SK-N-MC (cell line): ENCODE results near the gene TICRR.

ENCODE experiments used
- DNase-seq: peaks from one replicate; pipeline ENCODE4 v3.0.0-alpha.2; 2011; ENCODE audit warnings: low read depth, low spot score
- H3K27ac ChIP-seq: fragments of 200-600 bp; sonication (generic); 2 replicates; pipeline ENCODE4 v1.5.1; 2016; ENCODE audit warnings: mixed run types
- H3K36me3 ChIP-seq: fragments of 200-600 bp; sonication (generic); 2 replicates; pipeline ENCODE4 v1.6.1; 2017; ENCODE audit warnings: antibody characterized with exemption, low read length, mixed read lengths; ENCODE audit not compliant: insufficient read depth
- H3K4me3 ChIP-seq: fragments of 200-600 bp; sonication (generic); 2 replicates; pipeline ENCODE4 v1.5.1; 2016
- H3K9ac ChIP-seq: fragments of 200-600 bp; sonication (generic); 2 replicates; pipeline ENCODE4 v1.8.0; 2017; ENCODE audit warnings: mixed run types, mixed read lengths; ENCODE audit not compliant: insufficient read length
- H3K9me3 ChIP-seq: fragments of 200-600 bp; sonication (generic); 2 replicates; pipeline ENCODE4 v1.6.1; 2017; ENCODE audit warnings: low read depth, mild to moderate bottlenecking, antibody characterized with exemption, low read length, moderate library complexity, mixed read lengths
- EZH2 ChIP-seq: fragments of 200-600 bp; sonication (generic); IDR thresholded peaks from one replicate; pipeline ENCODE4 v1.6.1; 2017; ENCODE audit warnings: antibody characterized with exemption
- FOXP2 ChIP-seq: optimal IDR thresholded peaks from 2 replicates; pipeline ENCODE3; 2011; ENCODE audit warnings: mild to moderate bottlenecking, moderate library complexity; ENCODE audit not compliant: insufficient read depth; ENCODE audit errors: extremely low read length, control extremely low read depth
- POLR2AphosphoS5 ChIP-seq: IDR thresholded peaks from 2 replicates; pipeline ENCODE4 v1.6.1; 2012; ENCODE audit warnings: mild to moderate bottlenecking, low read depth, low read length, borderline replicate concordance

The TICRR gene

DNA sequence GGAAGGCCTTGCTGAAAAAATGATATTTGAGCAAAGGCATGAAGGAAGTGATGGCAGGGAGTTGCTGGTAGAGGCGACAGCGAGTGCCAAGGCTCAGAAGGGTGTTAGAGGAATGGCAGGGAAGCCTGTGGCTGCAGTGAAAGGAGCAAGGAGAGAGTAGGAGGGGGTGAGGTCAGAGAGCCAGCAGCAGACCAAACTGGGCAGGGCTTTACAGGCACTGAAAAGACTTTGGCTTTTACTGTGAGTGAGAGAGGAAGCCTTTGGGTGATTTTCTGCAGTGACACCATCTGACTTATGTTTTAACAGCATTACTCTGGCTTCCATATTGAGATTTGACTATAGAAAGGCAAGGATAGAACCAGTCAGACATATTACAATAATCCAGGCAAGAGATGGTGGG, 11.4 kb downstream of the TICRR start:
- TF ChIP-seq EZH2 (no peak), FOXP2 (no peak), POLR2AphosphoS5 (no peak)
- Histone ChIP-seq H3K9me3 (no peaks in the 10 kb centered on the region), H3K36me3 (peaks cover 91% of the 10 kb centered on the region), H3K9ac (no peak overlapping the region), H3K27ac (no peak overlapping the region), H3K4me3 (no peak overlapping the region)
- no peak for DNase-seq

- no peaks in the 10 kb centered on the region for H3K9me3 ChIP-seq
- no peak for DNase-seq
- H3K36me3 ChIP-seq, result peaks cover 92% of the 10 kb centered on the region
These were observed 12.7 kb downstream of the TICRR start for GRCh38 chr15:89587955-89588354.

GRCh38 chr15:89591834-89592233, 16.6 kb downstream of the TICRR start:
- Histone ChIP-seq H3K9me3 (no peaks in the 10 kb centered on the region), H3K9ac (no peak overlapping the region), H3K36me3 (peaks cover 92% of the 10 kb centered on the region), H3K27ac (peak overlapping the region; percentile 29; the same call in 1 of the 2 replicates), H3K4me3 (no peak overlapping the region)
- TF ChIP-seq POLR2AphosphoS5, result no peak
- TF ChIP-seq FOXP2, result no peak
- no peak for TF ChIP-seq EZH2
- DNase-seq, result no peak

More at GRCh38 chr15:89587955-89588354, 12.7 kb downstream of the TICRR start:
- no peak for TF ChIP-seq FOXP2
- no peak for TF ChIP-seq EZH2
- no peak for TF ChIP-seq POLR2AphosphoS5
- Histone ChIP-seq H3K27ac (no peak overlapping the region), H3K9ac (no peak overlapping the region), H3K4me3 (no peak overlapping the region)

DNA sequence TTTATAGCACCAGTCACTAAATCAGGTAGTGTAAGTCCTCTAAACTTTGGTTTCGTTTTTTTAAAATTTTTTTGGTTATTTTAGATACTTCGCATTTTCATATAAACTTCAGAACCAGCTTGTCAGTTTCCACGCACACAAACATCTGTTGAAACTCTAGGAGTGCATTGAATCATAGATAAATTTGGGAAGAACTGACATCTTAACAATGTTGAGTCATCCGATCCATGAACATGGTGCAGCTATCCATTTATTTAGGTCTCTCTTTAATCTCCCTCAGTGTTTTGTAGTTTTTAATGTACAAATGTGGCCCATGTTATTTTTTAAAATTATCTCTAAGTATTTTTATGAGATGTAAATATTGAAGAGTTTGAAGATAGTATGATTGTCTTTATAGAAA, 17.7 kb downstream of the TICRR start:
- TF ChIP-seq POLR2AphosphoS5 (no peak), EZH2 (no peak), FOXP2 (no peak)
- Histone ChIP-seq H3K9me3 (no peaks in the 10 kb centered on the region), H3K36me3 (peaks cover 92% of the 10 kb centered on the region), H3K27ac (peak overlapping the region; percentile 29), H3K4me3 (no peak overlapping the region), H3K9ac (no peak overlapping the region)
- no peak for DNase-seq

- no peak overlapping the region for H3K27ac ChIP-seq
- no peak overlapping the region for H3K9ac ChIP-seq
- peaks cover 98% of the 10 kb centered on the region for H3K36me3 ChIP-seq
- no peak for DNase-seq
- TF ChIP-seq EZH2, result no peak
- TF ChIP-seq FOXP2, result no peak
- no peak for TF ChIP-seq POLR2AphosphoS5
- no peak overlapping the region for H3K4me3 ChIP-seq
- H3K9me3 ChIP-seq, result no peaks in the 10 kb centered on the region
These were observed 23.8 kb downstream of the TICRR start for GRCh38 chr15:89599021-89599420.

- H3K4me3 ChIP-seq, result no peak overlapping the region
- H3K36me3 ChIP-seq, result peaks cover 95% of the 10 kb centered on the region
- H3K27ac ChIP-seq, result no peak overlapping the region
- no peak for DNase-seq
- H3K9me3 ChIP-seq, result peaks cover 28% of the 10 kb centered on the region
- TF ChIP-seq EZH2, result no peak
- no peak for TF ChIP-seq POLR2AphosphoS5
- no peak for TF ChIP-seq FOXP2
- no peak overlapping the region for H3K9ac ChIP-seq
These were observed 36.0 kb downstream of the TICRR start for GRCh38 chr15:89611317-89611716.

- TF ChIP-seq POLR2AphosphoS5 (no peak), FOXP2 (no peak), EZH2 (no peak)
- no peak overlapping the region for H3K9ac ChIP-seq
- no peak overlapping the region for H3K4me3 ChIP-seq
- peaks cover 93% of the 10 kb centered on the region for H3K36me3 ChIP-seq
- peaks cover 28% of the 10 kb centered on the region for H3K9me3 ChIP-seq
- no peak for DNase-seq
- peak overlapping the region; percentile 32 for H3K27ac ChIP-seq
These were observed 37.8 kb downstream of the TICRR start for GRCh38 chr15:89613031-89613430.

DNA sequence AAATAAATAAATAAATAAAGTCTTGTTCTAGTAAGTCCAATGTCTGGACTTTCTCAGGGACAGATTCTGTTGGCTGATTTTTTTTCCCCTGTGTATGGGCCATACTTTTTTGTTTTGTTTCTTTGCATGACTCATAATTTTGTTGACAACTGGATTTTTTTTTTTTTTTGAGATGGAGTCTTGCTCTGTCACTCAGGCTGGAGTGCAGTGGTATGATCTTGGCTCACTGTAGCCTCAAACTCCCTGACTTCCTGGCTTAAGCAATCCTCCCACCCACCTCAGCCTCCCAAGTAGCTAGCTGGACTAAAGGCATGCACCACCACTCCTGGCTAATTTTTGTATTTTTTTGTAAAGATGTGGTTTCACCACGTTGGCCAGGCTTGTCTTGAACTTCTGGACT, 38.9 kb downstream of the TICRR start:
- Histone ChIP-seq H3K4me3 (no peak overlapping the region), H3K9me3 (peaks cover 28% of the 10 kb centered on the region), H3K27ac (no peak overlapping the region; the same call in 1 of the 2 replicates), H3K9ac (no peak overlapping the region), H3K36me3 (peaks cover 93% of the 10 kb centered on the region)
- TF ChIP-seq POLR2AphosphoS5 (no peak), EZH2 (no peak), FOXP2 (no peak)
- no peak for DNase-seq

- TF ChIP-seq FOXP2 (no peak), POLR2AphosphoS5 (no peak), EZH2 (no peak)
- H3K9ac ChIP-seq, result no peak overlapping the region
- peaks cover 22% of the 10 kb centered on the region for H3K9me3 ChIP-seq
- no peak overlapping the region for H3K4me3 ChIP-seq
- no peak for DNase-seq
- peak overlapping the region; percentile 19 for H3K27ac ChIP-seq
- peaks cover 93% of the 10 kb centered on the region for H3K36me3 ChIP-seq
These were observed 39.9 kb downstream of the TICRR start for GRCh38 chr15:89615135-89615534.
